GM12878 (cell line): ENCODE data around the gene PRDM12. TPM values are rescaled to one million over a fixed set of nuclear protein-coding genes. Genes with fewer than 3 reads are reported as not detected.

Experiments used
- ATAC-seq: fragments of 200-7000 bp; cut with Tn5 transposase; 3 replicates; pipeline ENCODE4 v1.9.1; 2020; ENCODE audit warnings: mild to moderate bottlenecking, moderate library complexity
- BruUV-seq: library from RNA; stranded (reverse); fragments of 400-500 nt; replicated peaks from 2 replicates; lab custom pipeline; 2021; lab: Mats Ljungman, UMichigan
- CTCF ChIA-PET: fragments of 300-600 bp; sonication (Branson Sonifier 250); formaldehyde crosslinking; extraction: SDS; loops from one replicate; lab custom pipeline; 2021; ENCODE audit warnings: inconsistent platforms; lab: Yijun Ruan, JAX
- POLR2A ChIA-PET: fragments of 350-600 bp; formaldehyde crosslinking; extraction: SDS; loops from one replicate; lab custom pipeline; 2021; ENCODE audit warnings: inconsistent platforms; lab: Charles Lee
- RAD21 ChIA-PET: fragments of 300-600 bp; sonication (Branson Sonifier 250); formaldehyde crosslinking; loops from one replicate; lab custom pipeline; 2023; ENCODE audit warnings: antibody characterized with exemption; ENCODE audit not compliant: unreplicated experiment; lab: Charles Lee
- SMC1A ChIA-PET: fragments of 300-600 bp; sonication (Branson Sonifier 250); formaldehyde crosslinking; loops from one replicate; lab custom pipeline; 2023; ENCODE audit not compliant: unreplicated experiment, uncharacterized antibody; lab: Charles Lee
- DNase-seq: peaks from one replicate; pipeline ENCODE4 v3.0.0-alpha.2; 2011; ENCODE audit warnings: low read depth, low spot score
- FAIRE-seq: peaks from 3 replicates; lab custom pipeline; 2011; peaks lifted over from hg19 to GRCh38; lab: Jason Lieb, UNC
- H2AFZ ChIP-seq: 2 replicates; pipeline ENCODE4 v1.6.0; 2011; ENCODE audit warnings: low read depth, low read length, control low read depth; ENCODE audit not compliant: control insufficient read depth
- H3K27ac ChIP-seq: 2 replicates; pipeline ENCODE4 v1.5.1; 2011; ENCODE audit warnings: control low read depth; ENCODE audit not compliant: control insufficient read depth, insufficient read depth
- H3K27me3 ChIP-seq, 2 experiments: replicated peaks in 1 of 2; 2 replicates each; pipeline versions ENCODE4 v1.6.0 to v1.6.1; 2011; ENCODE audit warnings: low read length in 1 of 2; ENCODE audit not compliant: control insufficient read depth in 2 of 2, insufficient read depth in 2 of 2
- H3K36me3 ChIP-seq, 2 experiments: 2 replicates each; pipeline ENCODE4 v1.5.1; 2011; ENCODE audit warnings: low read length in 1 of 2; ENCODE audit not compliant: control insufficient read depth in 2 of 2, insufficient read depth in 2 of 2
- H3K4me1 ChIP-seq: 2 replicates; pipeline ENCODE4 v1.6.1; 2011; ENCODE audit warnings: mild to moderate bottlenecking, low read length, moderate library complexity, mixed read lengths; ENCODE audit not compliant: control insufficient read depth, insufficient read depth
- H3K4me2 ChIP-seq: 2 replicates; pipeline ENCODE4 v1.6.0; 2011; ENCODE audit warnings: control low read depth; ENCODE audit not compliant: control insufficient read depth, insufficient read depth
- H3K4me3 ChIP-seq: fragments of 200-600 bp; sonication (generic); 2 replicates; pipeline ENCODE4 v1.5.1; 2016
- H3K79me2 ChIP-seq: 2 replicates; pipeline ENCODE4 v1.6.0; 2011; ENCODE audit warnings: low read length; ENCODE audit not compliant: control insufficient read depth, insufficient read depth
- H3K9ac ChIP-seq: 2 replicates; pipeline ENCODE4 v1.8.0; 2011; ENCODE audit warnings: low read length, control low read depth, mixed read lengths; ENCODE audit not compliant: control insufficient read depth, insufficient read depth
- H3K9me3 ChIP-seq: replicated peaks from 3 replicates; pipeline ENCODE4 v1.5.1; 2011; ENCODE audit warnings: mild to moderate bottlenecking, low read length; ENCODE audit not compliant: control insufficient read depth, insufficient read depth
- H4K20me1 ChIP-seq: 2 replicates; pipeline ENCODE4 v1.6.0; 2011; ENCODE audit not compliant: control insufficient read depth, insufficient read depth
- ATF7 ChIP-seq: fragments of 450-650 bp; IDR thresholded peaks from 2 replicates; pipeline ENCODE4 v1.6.1; 2016; ENCODE audit warnings: low read depth, mild to moderate bottlenecking
- BHLHE40 ChIP-seq, 2 experiments: fragments of 450-650 bp in 1 of 2; IDR thresholded peaks; 2 replicates each; pipeline ENCODE4 v1.6.1; 2011 to 2017; ENCODE audit warnings: low read depth in 2 of 2, borderline replicate concordance in 1 of 2, improper control_type of control experiment in 1 of 2, low read length in 1 of 2, mild to moderate bottlenecking in 1 of 2
- BMI1 ChIP-seq: fragments of 450-650 bp; IDR thresholded peaks from 2 replicates; pipeline ENCODE4 v1.6.1; 2016; ENCODE audit warnings: mild to moderate bottlenecking, moderate library complexity, borderline replicate concordance
- ELK1 ChIP-seq: IDR thresholded peaks from 2 replicates; pipeline ENCODE4 v1.6.1; 2012; ENCODE audit warnings: low read depth, low read length, improper control_type of control experiment
- HDAC2 ChIP-seq: fragments of 200-600 bp; sonication (generic); IDR thresholded peaks from 2 replicates; pipeline ENCODE4 v1.6.1; 2017
- HDAC6 ChIP-seq: fragments of 200-600 bp; sonication (generic); IDR thresholded peaks from one replicate; pipeline ENCODE4 v1.8.0; 2017; ENCODE audit warnings: antibody characterized with exemption; ENCODE audit not compliant: unreplicated experiment
- LARP7 ChIP-seq: fragments of 450-650 bp; IDR thresholded peaks from 2 replicates; pipeline ENCODE4 v1.6.1; 2017; ENCODE audit warnings: mild to moderate bottlenecking
- MEF2A ChIP-seq: IDR thresholded peaks from 2 replicates; pipeline ENCODE4 v1.6.1; 2011; ENCODE audit warnings: low read depth, mild to moderate bottlenecking, low read length, moderate library complexity; ENCODE audit not compliant: insufficient read depth
- NFIC ChIP-seq: IDR thresholded peaks from 2 replicates; pipeline ENCODE4 v1.6.1; 2012; ENCODE audit warnings: low read depth, mild to moderate bottlenecking, inconsistent platforms, low read length, moderate library complexity
- POLR2AphosphoS5 ChIP-seq: IDR thresholded peaks from 2 replicates; pipeline ENCODE4 v1.6.1; 2011; ENCODE audit warnings: mild to moderate bottlenecking, low read length, inconsistent platforms
- RAD21 ChIP-seq: IDR thresholded peaks from 2 replicates; pipeline ENCODE4 v1.6.1; 2011; ENCODE audit warnings: mild to moderate bottlenecking, low read depth, low read length, moderate library complexity; ENCODE audit not compliant: insufficient read depth
- RCOR1 ChIP-seq: conservative IDR thresholded peaks from 2 replicates; pipeline ENCODE4 v1.6.1; 2012; ENCODE audit warnings: low read depth, low read length, improper control_type of control experiment
- SMARCA5 ChIP-seq: fragments of 450-650 bp; IDR thresholded peaks from 2 replicates; pipeline ENCODE4 v1.6.1; 2017; ENCODE audit warnings: mild to moderate bottlenecking
- TBL1XR1 ChIP-seq: IDR thresholded peaks from 2 replicates; pipeline ENCODE4 v1.6.1; 2012; ENCODE audit warnings: low read depth, low read length, improper control_type of control experiment
- ZNF384 ChIP-seq: IDR thresholded peaks from 2 replicates; pipeline ENCODE4 v1.6.1; 2012; ENCODE audit warnings: low read depth, mild to moderate bottlenecking, low read length, improper control_type of control experiment, borderline replicate concordance
- whole genome bisulfite sequencing: methylation state at CpG from one replicate; pipeline ENCODE4 v1.1.6; 2016; ENCODE audit warnings: low lambda C conversion rate; ENCODE audit not compliant: insufficient replicate concordance, insufficient coverage; ENCODE audit errors: missing lambda C conversion rate; 5-methylcytosine and 5-hydroxymethylcytosine counted together
- in situ Hi-C: fragments of 300-500 bp; cut with MboI; formaldehyde crosslinking; loops from 9 replicates; pipeline ENCODE4 v1.14.3; 2018; ENCODE audit warnings: mixed read lengths
- intact Hi-C: fragments of 100-400 bp; cut with micrococcal nuclease; formaldehyde crosslinking; loops from one replicate; pipeline ENCODE4 v1.14.2; 2022; ENCODE audit not compliant: unreplicated experiment
- polyA plus RNA-seq, 11 experiments: library from polyadenylated mRNA; depleted of rRNA in 4 of 11; unstranded in 6 of 11; stranded (reverse) in 5 of 11; fragments of >200 nt; fragmentation: Nextera tagmentation in 4 of 11; fragmentation: Illumina TruSeq in 1 of 11; extraction: Ambion mirVana in 4 of 11; extraction: Trizol in 1 of 11; gene quantifications; 1 replicate in 1 of 11; 2 replicates in 10 of 11; pipeline versions ENCODE4 v1.2.1 to v1.2.3, GENCODE V29; 2011 to 2016; ENCODE audit warnings: inconsistent platforms in 2 of 11, missing spikeins in 2 of 11, low read depth in 1 of 11
- total RNA-seq, 4 experiments: library from RNA; depleted of rRNA in 3 of 4; stranded (reverse); fragments of >200 nt in 3 of 4; fragmentation: Illumina TruSeq in 1 of 4; extraction: Trizol in 1 of 4; gene quantifications; 2 replicates each; pipeline versions ENCODE4 v1.2.1 to v1.2.3, GENCODE V29; 2013 to 2021
- TF ChIP-seq, protein P1 (sequence below): fragments of 450-650 bp; formaldehyde crosslinking; IDR thresholded peaks from 2 replicates; pipeline ENCODE4 v1.5.0; 2022; ENCODE audit warnings: mild to moderate bottlenecking, missing genetic modification characterization

PRDM12 gene
- total and polyA plus RNA-seq, 10 of the 15 experiments (the other 5 are each of a cell fraction or from before 2014, with no cell fraction given): not detected

- POLR2A ChIA-PET: no interaction called here
- Histone ChIP-seq H3K9ac (no peak overlapping the region), H3K4me1 (0 out of 2 replicates have a peak, but pooled peaks cover 3% of the 10 kb centered on the region), H3K27me3 (peaks cover 0 to 2% of the 10 kb centered on the region in 2 experiments; a peak in 1 of 4 replicates), H3K4me3 (no peak overlapping the region), H2AFZ (no peak overlapping the region), H3K79me2 (no peaks in the 10 kb centered on the region), H3K9me3 (no peaks in the 10 kb centered on the region; the same call in 1 of the 3 replicates), H4K20me1 (no peaks in the 10 kb centered on the region), H3K4me2 (no peak overlapping the region), H3K27ac (no peak overlapping the region), H3K36me3 (no peaks in the 10 kb centered on the region)
- CTCF ChIA-PET: interaction anchor here (1.5 to 2.8 kb wide), 2 partner anchors 20 to 177 kb away, joined by 4 to 13 read pairs; no protein-coding TSS in a partner anchor
- no peak for ATAC-seq
- RAD21 ChIA-PET: no interaction called here
- no peak for FAIRE-seq
- SMC1A ChIA-PET: no interaction called here
- in situ Hi-C loops: loop anchor here (10.0 kb wide), 1 partner anchor 233 kb away; no protein-coding TSS in a partner anchor
- intact Hi-C loops: no loop called here
- no peak for DNase-seq
- no TSS peak for BruUV-seq
- TF ChIP-seq, protein P1, sequence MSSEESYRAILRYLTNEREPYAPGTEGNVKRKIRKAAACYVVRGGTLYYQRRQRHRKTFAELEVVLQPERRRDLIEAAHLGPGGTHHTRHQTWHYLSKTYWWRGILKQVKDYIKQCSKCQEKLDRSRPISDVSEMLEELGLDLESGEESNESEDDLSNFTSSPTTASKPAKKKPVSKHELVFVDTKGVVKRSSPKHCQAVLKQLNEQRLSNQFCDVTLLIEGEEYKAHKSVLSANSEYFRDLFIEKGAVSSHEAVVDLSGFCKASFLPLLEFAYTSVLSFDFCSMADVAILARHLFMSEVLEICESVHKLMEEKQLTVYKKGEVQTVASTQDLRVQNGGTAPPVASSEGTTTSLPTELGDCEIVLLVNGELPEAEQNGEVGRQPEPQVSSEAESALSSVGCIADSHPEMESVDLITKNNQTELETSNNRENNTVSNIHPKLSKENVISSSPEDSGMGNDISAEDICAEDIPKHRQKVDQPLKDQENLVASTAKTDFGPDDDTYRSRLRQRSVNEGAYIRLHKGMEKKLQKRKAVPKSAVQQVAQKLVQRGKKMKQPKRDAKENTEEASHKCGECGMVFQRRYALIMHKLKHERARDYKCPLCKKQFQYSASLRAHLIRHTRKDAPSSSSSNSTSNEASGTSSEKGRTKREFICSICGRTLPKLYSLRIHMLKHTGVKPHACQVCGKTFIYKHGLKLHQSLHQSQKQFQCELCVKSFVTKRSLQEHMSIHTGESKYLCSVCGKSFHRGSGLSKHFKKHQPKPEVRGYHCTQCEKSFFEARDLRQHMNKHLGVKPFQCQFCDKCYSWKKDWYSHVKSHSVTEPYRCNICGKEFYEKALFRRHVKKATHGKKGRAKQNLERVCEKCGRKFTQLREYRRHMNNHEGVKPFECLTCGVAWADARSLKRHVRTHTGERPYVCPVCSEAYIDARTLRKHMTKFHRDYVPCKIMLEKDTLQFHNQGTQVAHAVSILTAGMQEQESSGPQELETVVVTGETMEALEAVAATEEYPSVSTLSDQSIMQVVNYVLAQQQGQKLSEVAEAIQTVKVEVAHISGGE: no peak
- TF ChIP-seq POLR2AphosphoS5 (no peak), ATF7 (no peak), NFIC (no peak), ZNF384 (no peak), HDAC6 (no peak), HDAC2 (no peak), SMARCA5 (no peak), ELK1 (no peak), BHLHE40 (IDR thresholded peaks at IDR 0.05; ENCODE audit: borderline replicate concordance in 1 of 2, low read depth in 2 of 2, low read length in 1 of 2) (no peak), MEF2A (no peak), TBL1XR1 (no peak), RAD21 (no peak), LARP7 (no peak), RCOR1 (no peak), BMI1 (no peak)
- WGBS: 17% methylated on average over 2 of the region's 2 CpGs
Observed at GRCh38 chr9:130687615-130688014, 23.2 kb downstream of the PRDM12 start.
